ENCODE results near the gene NOS1AP.

Gene NOS1AP

GRCh38 chr1:162380061-162380846 is 310.8 kb downstream of the NOS1AP start:
- DNase-seq (ENCODE audit: low read depth in 1 of 2, low spot score in 1 of 2) = no peak

DNA sequence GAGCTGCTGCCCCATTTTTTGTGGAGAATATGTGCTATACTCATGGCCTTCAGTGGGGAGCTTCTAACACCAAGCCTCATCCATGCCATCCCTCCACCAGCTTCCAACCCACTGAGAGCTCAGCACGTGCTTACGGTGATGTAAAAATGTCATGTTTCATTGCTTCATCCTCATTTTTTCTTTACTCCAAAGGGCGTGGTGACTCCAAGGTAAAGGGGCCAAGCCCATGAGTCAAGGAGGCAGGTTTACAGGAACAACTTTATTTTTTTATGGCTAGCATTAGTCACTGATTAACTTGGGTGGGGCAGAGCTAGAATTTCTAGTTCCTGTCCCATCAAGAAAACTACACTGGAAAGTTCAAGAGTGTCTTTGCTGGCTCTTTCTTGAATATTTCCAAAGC is 311.9 kb downstream of the NOS1AP start, which contains the start of gene C1orf226:
Gene C1orf226, plus strand, starts transcription at position 346 of the 400 bp plus-strand sequence. CDS start 174 bp downstream, outside the sequence.
- no peak for DNase-seq (ENCODE audit: low read depth in 1 of 2, low spot score in 1 of 2)

DNA sequence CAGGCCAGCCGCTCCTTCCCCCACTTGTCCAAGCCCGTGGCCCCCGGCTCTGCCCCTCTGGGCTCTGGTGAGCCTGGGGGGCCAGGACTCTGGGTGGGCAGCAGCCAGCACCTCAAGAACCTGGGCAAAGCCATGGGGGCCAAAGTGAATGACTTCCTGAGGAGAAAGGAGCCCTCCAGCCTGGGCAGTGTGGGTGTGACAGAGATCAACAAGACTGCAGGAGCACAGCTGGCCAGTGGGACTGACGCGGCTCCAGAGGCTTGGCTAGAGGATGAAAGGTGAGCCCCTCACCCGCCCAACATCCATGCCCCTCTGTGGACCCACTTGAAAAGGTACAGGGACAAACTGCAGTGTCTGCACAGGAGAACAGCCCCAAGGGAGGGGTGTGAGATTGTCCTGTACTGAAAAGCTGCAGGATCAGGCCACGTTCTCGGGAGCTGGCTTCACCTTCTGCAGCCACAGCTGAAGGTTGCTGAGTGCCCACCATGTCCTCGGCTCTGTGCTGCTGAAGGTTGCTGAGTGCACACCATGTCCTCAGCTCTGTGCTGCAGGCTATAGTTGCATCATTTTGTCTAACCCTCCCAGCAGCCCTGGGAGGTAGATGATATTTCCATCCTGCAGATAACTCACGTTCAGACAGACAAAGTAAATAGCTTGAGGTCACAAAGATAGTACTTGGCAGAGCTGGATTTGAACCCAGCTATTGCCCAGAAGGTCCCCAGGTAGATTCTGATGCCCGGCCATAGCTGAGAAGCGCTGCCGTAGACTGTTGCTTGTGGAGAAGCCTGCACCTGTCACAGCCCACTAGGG is 312.7 kb downstream of the NOS1AP start:
- no peak for DNase-seq (ENCODE audit: low read depth in 1 of 2, low spot score in 1 of 2)

- no peak for DNase-seq (ENCODE audit: low read depth in 1 of 2, low spot score in 1 of 2)
These were observed 313.6 kb downstream of the NOS1AP start for GRCh38 chr1:162383091-162383490.

DNA sequence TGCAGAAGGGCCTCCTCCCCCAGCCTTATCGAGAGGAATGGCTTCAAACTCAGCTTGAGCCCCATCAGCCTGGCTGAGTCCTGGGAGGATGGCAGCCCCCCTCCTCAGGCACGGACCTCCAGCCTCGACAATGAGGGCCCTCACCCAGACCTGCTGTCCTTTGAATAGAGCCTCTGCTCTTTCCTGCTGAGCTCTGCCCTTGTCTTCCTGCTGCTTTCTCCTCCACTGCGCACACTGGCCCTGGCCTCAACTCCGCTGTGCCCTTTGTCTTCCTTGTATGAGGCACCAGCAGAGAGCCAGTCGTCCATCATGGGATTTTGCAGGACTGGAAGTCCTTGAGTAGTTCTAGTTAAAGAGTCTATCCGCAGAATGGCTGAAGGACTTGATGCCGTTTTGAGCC is 314.0 kb downstream of the NOS1AP start:
- DNase-seq (ENCODE audit: low read depth in 1 of 2, low spot score in 1 of 2) = no peak

DNA sequence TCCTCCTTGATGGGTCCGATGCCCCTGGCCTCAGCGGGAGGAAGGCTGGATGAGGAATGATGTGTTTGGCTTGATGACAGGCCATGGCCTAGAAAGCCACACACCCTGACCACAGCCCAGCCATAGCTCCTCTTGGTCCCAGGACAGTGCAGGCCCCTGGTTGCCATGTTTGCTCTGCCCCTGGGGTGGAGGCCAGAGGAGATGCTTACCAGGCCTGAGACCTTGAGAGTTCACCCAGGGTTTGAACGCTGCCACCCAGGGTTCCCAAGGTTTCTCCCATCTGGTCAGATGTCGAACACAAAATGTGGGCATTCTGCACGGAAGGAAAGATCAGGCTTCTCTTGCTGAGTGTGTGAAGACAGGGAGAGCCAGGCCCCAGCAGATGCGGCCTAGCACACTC is 314.6 kb downstream of the NOS1AP start:
- DNase-seq (ENCODE audit: low read depth in 1 of 2, low spot score in 1 of 2) = no peak

DNA sequence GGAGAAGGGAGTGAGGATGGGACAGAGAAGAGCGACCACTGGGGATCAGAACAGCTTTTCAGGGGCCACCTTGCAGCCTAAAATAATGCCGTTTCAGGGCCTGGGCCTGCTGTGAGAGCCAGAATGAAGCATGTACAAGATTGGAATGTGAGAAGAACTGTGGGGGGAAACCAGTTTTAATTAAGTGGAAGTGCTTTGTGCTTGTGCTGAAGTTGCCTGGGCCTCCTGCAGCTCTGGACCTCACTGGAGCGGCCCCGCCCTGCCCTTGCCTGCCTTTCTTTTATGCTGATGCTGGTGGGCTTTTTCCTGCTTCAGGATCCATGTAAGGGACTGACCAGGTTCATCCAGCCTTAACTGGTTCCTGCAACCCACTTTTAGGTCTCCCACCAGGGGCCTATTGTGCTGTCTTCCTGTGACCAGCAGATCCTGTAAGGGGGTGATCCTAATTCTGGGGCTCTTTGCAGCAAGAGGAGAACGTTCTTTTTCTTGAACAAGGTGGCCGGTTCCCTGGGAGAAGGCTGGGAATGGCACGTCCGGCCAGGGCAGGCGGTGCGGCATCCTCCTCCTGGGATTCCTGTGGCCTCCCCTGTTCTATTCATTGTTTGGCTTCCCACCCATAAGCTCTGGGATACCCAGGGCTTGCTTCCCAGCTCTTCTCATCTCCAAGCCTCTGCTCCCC is 315.2 kb downstream of the NOS1AP start:
- no peak for DNase-seq (ENCODE audit: low read depth in 1 of 2, low spot score in 1 of 2)

DNA sequence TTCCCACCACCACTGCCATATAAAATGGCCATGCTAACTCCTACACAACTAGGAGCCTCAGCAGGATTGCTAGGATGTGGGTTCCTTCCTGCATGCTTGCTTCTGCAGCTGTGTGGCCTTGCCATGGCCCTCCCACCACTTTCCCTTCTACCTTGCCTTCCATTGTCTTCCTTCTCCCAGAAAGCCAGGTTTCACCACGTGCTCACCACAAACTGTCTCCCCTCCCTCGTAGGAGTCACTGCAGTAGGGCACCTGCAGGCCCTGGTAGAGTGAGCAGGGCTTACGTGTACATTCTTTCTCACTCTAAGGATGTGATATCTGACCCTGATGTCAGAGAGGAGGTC is 315.8 kb downstream of the NOS1AP start:
- no peak for DNase-seq (ENCODE audit: low read depth in 1 of 2, low spot score in 1 of 2)

DNA sequence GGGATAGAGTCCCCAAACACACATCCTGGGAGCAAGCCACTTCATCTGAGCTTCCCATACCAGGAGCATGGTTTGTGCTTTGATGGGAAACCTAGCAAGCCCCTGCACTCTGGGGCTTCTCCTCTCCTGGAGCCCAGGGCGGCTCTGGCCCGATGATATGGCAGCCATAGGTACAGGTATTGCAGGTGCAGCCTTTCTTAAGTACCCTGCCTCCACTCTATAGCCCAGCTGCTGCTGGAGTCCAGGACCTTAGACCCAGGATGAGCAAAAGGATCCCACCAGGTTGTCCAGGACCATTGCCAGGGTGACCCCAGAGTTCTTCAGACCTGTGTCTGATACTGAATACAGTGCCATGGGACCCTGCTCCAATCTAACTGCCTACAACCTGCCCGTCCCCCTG is 316.2 kb downstream of the NOS1AP start:
- no peak for DNase-seq (ENCODE audit: low read depth in 1 of 2, low spot score in 1 of 2)

DNA sequence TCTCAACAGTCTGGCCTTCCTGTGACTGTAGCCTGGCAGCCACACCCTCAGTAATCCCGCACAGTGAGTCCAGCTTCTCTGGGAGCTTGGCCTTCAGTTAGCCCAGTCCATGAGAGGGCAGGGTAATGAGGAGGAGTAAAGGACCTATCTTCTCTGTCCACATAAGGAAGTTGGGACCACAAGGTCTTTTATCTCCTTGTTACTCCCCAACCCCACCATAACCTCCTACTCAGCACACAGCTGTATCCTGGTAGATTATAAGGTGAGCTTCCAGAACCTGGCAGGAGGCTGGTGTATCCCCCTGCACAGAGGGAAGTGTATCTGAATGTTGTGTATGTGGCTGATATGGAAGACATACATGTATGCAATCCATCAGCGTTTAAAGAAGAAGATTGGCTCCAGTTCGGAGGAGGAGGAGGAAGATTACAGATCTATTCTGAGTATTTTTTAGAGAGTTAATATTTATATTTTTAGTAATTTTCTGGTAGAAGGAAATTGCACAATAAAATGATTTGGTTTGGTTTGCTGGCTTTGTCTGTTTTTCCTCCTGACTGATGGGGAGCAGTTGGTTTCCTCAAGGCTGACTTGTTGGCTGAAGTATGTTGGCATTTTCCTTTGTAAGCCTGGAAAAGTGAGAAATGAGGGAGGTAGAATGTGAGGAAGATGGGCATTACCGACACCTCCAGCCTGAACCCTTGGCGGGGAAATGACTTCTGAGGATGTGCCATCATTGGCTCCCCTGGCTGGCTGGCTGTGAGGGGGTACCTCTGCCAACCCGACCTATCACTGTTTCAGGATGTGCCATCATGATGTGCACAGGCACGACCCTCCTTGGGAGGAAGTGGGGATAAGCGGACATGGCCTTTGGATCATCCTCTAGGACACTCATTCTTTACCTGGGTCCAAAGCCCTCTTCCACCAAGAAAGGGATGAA is 317.1 kb downstream of the NOS1AP start:
- no peak for DNase-seq (ENCODE audit: low read depth in 1 of 2, low spot score in 1 of 2)

GRCh38 chr1:162387226-162388082 is 318.0 kb downstream of the NOS1AP start:
- no peak for DNase-seq (ENCODE audit: low read depth in 1 of 2, low spot score in 1 of 2)

- DNase-seq (ENCODE audit: low read depth in 1 of 2, low spot score in 1 of 2) = no peak
These were observed 318.6 kb downstream of the NOS1AP start for GRCh38 chr1:162388083-162388594.

- no peak for DNase-seq (ENCODE audit: low read depth in 1 of 2, low spot score in 1 of 2)
These were observed 319.1 kb downstream of the NOS1AP start for GRCh38 chr1:162388615-162389014.

- DNase-seq (ENCODE audit: low read depth in 1 of 2, low spot score in 1 of 2) = no peak
These were observed 319.7 kb downstream of the NOS1AP start for GRCh38 chr1:162389021-162389818.

GRCh38 chr1:162389971-162390370 is 320.5 kb downstream of the NOS1AP start:
- DNase-seq (ENCODE audit: low read depth in 1 of 2, low spot score in 1 of 2) = no peak

- no peak for DNase-seq (ENCODE audit: low read depth in 1 of 2, low spot score in 1 of 2)
These were observed 321.1 kb downstream of the NOS1AP start for GRCh38 chr1:162390396-162391185.

DNA sequence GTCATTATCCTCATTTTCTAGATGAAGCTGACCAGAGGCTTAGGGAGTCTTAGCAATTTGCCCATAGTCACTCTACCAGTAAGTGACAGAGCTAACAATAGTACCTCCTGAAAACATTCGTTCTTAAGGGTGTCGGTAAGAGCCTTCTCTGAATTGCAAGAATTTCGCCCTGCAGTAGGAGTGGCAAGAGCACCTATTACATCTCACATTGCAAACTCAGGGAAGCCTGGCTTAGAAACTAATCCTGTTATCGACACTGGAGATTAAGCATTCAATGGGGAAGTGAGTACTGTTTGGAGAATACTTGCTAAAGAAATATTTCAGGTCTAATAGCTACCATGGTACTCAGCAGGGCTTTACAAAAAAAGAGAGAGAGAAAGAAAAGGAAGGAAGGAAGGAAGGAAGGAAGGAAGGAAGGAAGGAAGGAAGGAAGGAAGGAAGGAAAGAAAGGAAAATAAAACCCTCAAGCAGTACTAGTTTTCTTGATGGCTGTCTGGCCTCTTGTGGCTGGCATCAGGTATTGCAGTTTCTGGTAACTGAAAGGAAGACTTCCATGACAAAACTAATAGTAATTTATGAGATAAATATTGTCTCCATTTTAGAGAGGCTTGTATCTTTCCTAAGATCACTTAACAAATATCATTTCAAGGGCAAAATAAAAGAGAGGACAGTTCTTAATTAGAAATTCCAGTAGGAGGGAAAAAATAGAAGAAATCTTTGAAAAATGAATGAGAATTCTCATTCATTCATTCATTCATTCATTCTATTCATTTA is 322.5 kb downstream of the NOS1AP start:
- DNase-seq (ENCODE audit: low read depth in 1 of 2, low spot score in 1 of 2) = no peak
